Choroid plexus epithelial cell (primary cell): ENCODE results near the gene CA6.

Experiments
- DNase-seq: peaks from one replicate; pipeline ENCODE4 v3.0.0-alpha.2; 2010; ENCODE audit warnings: low read depth
- H3K4me3 ChIP-seq: 2 replicates; pipeline ENCODE4 v1.5.1; 2011; ENCODE audit warnings: low read depth, mild to moderate bottlenecking, control low read depth, low read length, moderate library complexity
- CTCF ChIP-seq: conservative IDR thresholded peaks from 2 replicates; pipeline ENCODE4 v1.5.1; 2011; ENCODE audit warnings: low read depth, mild to moderate bottlenecking, control low read depth, inconsistent platforms, low read length, moderate library complexity

CA6 gene

GRCh38 chr1:8943498-8944405 is 1.9 kb upstream of the CA6 start:
- H3K4me3 ChIP-seq, result no peak overlapping the region
- no peak for TF ChIP-seq CTCF
- DNase-seq, result no peak

- no peak for DNase-seq
- no peak for TF ChIP-seq CTCF
- H3K4me3 ChIP-seq, result no peak overlapping the region
Measured at GRCh38 chr1:8947127-8947691, 1.5 kb downstream of the CA6 start.

GRCh38 chr1:8950309-8950708 is 4.6 kb downstream of the CA6 start:
- no peak for TF ChIP-seq CTCF
- DNase-seq, result no peak
- H3K4me3 ChIP-seq, result no peak overlapping the region

GRCh38 chr1:8951231-8951630 is 5.6 kb downstream of the CA6 start:
- no peak for DNase-seq
- H3K4me3 ChIP-seq, result no peak overlapping the region
- TF ChIP-seq CTCF, result no peak

- no peak overlapping the region for H3K4me3 ChIP-seq
- no peak for DNase-seq
- no peak for TF ChIP-seq CTCF
Measured at GRCh38 chr1:8955406-8955805, 9.7 kb downstream of the CA6 start.

GRCh38 chr1:8956461-8957349 is 11.0 kb downstream of the CA6 start:
- H3K4me3 ChIP-seq, result no peak overlapping the region
- TF ChIP-seq CTCF, result no peak
- DNase-seq, result no peak
